NCI-H345 treated with DMSO at 0.1 percent for 48 hours (cell line): ENCODE measurements around the gene ARL5C.

Experiments
- DNase-seq: peaks from one replicate; lab custom pipeline; 2025; ENCODE audit not compliant: unreplicated experiment; lab: John Stamatoyannopoulos, UW

ARL5C gene, protein sequence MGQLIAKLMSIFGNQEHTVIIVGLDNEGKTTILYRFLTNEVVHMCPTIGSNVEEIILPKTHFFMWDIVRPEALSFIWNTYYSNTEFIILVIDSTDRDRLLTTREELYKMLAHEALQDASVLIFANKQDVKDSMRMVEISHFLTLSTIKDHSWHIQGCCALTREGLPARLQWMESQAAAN

DNA sequence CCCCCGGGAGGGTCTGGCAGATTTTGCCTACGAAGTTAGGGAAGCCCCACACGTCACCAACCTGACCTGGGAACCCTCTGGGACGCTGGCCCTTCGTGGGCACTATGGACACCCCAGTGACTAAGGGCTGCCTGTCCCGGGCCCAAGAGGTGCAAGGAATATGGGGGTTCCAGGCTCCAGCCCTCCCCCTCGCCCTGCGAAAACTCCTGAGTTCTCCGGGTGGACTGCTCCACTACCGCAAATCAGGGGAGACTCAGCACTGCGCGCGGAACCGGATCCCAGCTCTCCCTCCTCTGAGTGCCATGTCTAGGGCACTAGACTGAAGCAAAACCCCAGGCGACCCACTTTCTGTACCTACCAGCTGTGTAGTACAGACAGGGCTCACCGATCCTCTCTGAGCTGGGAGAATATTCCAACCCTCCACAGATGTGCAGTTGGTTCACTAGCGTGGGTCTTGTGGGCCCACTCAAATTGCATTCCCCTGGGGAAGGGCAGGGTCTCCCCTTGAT lies at the start of gene ARL5C:
TSS of gene ARL5C (minus strand) at position 321 of the 509 bp plus-strand sequence. CDS start 401 bp downstream, outside the sequence.
- DNase-seq, result no peak

DNA sequence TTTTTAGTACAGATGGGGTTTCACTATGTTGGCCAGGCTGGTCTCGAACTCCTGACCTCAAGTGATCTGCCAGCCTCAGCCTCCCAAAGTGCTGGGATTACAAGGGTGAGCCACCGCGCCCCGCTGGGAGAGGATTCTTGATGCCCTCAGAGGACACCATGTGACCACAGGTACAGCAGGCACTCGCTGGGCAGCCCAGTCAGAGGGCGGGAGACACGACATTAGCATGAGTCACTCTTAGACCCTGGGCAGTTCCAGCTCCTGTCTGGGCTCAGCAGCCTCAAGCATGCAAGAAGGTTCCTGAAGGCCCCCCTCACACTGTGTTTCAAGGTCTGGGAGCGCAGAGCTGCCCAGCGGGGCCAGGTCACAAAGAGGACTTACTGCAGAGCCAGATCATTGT lies 47.9 kb upstream of the ARL5C start:
- no peak for DNase-seq

DNA sequence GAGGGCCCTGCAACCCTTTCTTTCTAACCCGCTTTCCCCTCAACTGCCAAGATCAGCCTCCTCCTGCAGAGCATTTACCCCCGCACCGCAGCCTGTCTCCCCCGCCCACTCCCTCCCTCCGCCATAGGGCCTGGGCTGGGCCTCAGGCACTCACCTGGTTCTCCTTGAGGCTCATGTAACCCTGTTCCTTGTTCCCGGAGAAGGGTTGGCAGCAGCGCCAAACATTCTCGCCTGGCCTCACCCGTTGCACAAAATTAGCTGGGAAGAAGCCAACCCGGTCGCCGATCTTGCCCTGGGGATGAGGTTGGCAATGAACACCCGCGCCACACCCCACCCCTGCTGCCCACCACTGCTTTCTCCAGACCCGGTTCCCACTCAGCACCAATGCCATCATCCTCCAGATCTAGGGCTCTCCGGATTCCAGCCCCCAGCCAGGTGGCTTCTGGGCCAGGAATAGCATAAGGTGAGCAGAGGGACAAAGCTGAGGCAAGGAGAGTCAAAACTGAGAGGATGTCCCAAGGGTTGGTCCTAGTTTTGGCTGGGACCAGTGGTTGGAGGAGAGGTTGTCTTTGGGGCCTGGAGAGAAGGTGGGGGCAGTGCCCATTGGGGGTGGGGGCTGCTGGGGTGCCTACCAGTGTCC lies 47.0 kb upstream of the ARL5C start:
- DNase-seq, result no peak

DNA sequence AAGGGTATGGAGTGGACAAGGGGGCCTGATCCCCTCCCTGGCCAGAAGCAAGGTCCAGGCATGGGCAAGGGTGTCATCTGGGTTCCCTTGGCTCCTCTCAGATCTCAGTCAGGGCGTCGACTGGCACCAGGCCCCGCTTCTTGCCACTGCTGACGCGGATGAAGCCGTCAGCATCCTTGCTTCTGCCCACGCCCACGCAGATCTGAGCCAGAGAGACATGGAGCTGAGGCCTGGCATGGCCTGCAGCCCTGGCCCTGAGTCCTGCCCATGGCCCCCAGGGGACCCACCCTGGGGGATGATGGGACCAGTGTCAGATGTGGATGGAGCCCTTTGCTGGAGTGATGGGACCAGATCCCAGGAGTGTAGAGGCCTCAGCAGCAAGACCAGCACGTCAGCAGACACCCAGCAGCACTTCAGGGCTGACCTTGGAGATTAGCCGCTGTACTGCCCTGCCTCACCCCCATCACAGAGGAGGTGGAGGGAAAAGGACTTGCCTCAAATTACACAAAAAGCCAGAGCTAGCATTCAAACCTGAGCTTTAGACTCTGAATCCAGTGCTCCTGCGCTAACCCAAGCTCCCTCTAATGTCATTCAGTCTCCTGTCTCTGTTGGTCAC lies 46.3 kb upstream of the ARL5C start:
- no peak for DNase-seq

- no peak for DNase-seq
These were observed 44.1 kb upstream of the ARL5C start for GRCh38 chr17:39210093-39210434.

DNA sequence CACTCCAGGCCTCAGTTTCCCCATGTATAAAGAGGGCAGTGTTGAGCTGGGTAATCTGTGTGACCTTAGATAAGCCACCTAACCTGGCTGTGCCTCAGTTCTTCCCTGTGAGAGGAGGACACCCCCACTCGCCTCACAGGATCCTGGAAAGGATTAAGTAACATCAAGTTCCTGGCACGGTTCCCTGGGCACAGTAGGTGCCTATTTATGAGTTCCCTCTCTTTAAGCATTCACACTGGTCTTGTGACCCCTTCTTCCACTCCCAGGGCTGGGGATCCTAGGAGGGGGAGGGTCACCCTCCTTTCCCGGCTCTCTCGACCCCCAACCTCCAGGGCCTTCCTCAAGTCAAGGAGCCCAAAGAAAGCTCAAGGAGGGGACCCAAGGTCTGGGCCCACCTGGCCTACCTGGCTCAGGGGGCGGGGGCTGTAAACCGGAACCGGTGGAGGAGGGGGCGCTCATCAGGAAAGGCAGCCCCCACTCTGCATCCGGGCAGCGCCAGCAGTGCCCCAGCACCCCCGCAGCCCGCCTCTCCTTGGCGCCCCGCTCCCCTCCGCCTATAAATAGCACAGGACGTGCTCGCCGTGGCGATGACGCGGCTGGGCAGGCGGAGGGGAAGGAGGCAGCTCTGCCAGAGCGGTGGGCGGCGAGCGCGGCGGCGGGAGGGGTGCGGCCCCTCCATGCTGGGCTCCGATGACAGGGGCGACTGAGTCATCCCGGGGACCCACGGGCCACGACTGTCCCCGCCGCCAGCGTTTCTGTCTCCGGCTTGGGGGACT lies 43.5 kb upstream of the ARL5C start:
- peak; percentile 49 for DNase-seq

DNA sequence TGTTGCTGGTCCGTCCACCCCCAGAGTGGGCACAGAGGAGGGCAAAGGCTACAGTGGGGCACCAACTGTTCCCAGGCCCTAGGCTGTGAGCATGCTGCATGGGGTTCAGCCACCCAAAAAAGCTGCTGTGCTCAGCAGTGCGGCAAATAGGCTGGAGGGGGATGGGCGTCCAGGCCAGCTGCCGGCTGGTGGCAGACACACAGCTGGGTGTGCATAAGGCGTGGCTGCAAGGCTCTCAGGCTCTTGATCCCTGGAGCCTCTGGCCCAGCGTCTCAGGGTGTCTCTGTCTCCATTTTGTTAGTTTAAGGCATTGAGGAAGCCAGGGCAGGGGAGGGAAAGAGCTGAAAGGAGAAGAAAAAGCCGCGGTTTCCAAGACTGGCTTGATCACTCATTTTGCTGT lies 42.9 kb upstream of the ARL5C start:
- DNase-seq, result no peak

DNA sequence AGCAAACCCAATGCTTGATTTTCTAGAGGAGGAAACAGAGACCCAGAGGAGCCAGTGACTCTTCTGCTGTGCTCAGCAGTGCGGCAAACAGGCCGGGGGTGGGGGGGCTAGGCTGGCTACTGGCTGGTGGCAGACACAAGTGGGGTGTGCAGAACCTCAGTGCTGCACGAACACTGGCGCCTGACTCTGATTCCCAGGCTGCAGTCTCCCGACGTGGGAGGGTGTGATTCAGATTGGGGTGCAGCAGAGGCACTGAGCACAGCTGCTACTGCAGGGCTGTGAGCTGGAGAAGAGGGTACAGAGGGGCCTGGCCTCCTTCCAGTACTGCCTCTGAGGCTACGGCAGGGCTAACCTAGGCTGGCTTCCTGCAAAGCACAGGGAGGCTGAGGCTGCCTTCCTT lies 42.2 kb upstream of the ARL5C start:
- no peak for DNase-seq

DNA sequence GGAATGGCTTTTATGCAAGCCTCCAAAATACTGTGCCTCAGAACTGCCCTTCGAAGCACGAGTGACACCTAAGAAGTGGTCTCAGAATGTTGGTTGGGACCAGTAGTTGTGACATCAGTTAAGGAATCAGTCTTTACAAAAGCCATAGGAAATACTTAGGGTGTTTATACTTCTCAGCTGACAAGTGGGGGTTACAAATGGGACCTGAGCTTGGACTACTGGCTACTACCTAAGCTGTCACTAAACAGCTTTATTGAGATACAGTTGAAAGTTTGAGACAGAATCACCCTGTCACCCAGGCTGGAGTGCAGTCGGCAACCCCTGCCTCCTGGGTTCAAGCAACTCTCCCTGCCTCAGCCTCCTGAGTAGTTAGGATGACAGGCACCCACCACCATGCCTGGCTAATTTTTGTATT lies 39.2 kb upstream of the ARL5C start:
- no peak for DNase-seq

- DNase-seq, result no peak
These were observed 38.3 kb upstream of the ARL5C start for GRCh38 chr17:39204245-39204644.

- no peak for DNase-seq
These were observed 35.1 kb upstream of the ARL5C start for GRCh38 chr17:39200957-39201510.

DNA sequence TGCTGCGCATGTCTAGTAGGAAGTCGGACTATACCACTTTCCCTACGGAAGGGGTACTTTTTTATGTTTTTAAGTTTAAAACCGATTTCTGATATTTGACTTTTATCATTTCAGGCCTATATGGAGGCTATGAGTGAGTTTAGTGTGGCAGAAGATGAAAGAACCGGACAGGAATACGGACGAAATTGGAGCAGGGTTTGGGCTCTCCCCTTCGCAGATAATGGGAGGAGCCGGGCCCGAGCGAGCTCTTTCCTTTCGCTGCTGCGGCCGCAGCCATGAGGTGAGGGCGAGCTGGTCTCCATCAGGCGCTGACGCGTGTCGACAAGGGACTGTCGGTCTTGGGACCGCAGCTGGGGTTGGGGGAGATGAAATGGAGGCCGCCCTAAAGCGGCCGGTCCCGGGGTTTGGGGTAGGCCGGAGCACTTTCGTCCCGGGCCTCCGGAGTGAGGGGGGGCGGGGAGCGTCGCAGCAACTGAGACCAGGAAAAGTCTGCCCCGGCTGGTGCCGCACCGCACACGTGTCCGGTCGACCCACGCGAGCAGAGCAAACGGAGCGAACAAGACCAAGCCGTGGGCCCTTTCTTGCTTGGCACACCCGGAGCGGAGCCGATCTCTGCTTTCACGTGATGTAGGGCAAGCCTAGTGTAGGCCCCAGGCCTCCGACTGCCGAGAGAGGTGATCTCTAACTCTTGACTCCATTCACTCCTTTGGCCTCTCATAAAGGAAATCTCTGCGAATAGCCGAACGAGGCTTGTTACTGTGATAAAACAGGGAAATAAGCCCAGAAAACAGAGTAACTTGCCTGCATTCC lies 34.3 kb upstream of the ARL5C start, which contains the start of gene RPL19:
TSS of gene RPL19 (plus strand) at position 214 of the 810 bp plus-strand sequence. CDS start at position 276, 62 bp downstream.
- no peak for DNase-seq

DNA sequence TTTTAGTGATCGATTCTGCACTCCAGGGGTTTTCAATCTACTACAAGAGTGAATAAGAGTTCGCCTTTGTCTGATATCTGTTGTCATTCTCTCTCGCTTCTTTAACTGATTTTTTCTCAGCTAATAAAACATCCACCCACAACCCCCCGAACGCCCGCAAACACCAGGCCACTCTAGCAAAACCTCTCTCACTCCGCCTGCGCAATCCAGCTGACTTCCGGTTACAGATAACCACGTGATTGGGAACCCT lies 33.8 kb upstream of the ARL5C start:
- peak; percentile 91 for DNase-seq

- no peak for DNase-seq
These were observed 32.2 kb upstream of the ARL5C start for GRCh38 chr17:39198186-39198566.

GRCh38 chr17:39197380-39198185 lies 31.6 kb upstream of the ARL5C start, which contains the start of gene CACNB1:
Gene CACNB1, minus strand, starts transcription at chr17:39197669. Its CDS starts 174 bp downstream, at chr17:39197495.
- DNase-seq, result peak; percentile 48

DNA sequence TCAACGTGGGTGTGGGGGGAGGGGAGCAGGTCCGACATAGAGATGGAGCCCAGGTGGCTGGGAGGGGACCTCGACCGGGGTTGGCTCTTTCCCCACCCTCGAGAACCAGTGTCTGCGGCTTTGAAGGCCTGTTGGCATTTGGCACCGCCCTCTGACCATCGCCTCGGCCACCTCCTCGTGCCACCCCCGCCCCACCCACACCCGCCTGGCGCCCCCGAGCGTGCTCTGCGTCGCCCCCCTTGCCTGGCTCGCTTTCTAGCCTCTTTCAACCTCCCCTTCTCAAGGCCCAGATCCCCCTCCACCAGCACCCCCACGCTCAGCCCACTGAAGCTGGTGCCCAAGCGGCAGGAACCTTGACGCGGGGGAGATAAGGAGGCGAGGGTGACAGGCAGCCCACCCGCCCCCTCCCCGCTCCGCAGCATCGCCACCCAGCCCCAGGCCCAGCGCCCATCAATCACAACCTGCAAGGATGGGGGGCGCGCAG lies 30.9 kb upstream of the ARL5C start:
- no peak for DNase-seq

DNA sequence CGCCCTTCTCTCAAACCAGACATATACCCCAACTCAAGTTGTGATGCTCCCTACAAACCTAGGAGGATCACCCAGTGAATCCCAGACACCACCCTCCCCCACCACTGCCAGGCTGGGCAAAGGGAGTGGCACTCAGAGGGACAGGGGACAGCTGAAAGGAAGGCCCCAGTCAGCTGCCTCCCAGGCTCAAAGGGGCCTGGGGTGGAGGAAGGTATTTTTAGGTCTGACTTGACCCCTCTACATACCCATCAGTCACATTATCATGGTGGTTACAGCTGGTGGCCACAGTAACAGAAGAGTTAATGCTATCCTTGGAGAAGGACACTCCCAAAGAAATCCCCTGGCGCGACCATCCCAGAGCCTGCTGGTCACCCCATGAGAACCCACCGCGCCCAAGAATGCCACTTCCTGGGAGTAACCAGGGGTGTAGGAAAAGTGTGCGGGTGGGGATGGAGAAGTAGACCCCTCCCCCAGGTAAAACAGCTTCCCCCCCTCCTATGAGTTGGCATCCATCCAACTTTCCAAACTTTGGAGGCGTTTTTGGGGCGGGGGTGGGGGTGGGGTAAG lies 30.4 kb upstream of the ARL5C start:
- no peak for DNase-seq

DNA sequence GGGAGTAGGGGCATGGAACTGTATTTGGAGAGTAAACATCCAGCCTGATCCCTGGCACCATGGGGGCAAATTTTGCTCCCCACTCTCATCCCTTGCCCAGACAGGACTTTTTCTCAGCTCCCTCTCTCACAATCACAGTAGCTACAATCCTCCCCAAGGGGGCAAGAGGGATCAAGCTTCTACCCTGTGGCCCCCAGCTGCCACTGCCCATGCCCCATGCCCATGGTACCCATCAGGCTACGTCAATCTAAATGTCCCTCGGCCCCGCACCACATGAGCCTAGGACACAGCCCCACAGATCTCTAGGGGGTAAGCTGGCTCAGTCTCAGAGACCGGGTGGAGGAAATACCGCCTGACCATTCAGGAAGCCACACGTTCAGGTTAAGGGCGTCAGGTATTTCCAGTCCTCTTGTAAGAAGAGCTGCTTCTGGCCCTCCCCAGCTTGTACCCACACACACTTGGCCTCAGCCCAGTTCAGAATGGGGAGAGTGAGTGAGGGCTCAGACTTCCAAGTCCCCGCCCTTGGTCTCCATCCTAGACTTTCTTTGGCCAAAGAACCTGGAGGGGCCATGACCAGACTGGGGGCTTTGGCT lies 29.7 kb upstream of the ARL5C start:
- no peak for DNase-seq

DNA sequence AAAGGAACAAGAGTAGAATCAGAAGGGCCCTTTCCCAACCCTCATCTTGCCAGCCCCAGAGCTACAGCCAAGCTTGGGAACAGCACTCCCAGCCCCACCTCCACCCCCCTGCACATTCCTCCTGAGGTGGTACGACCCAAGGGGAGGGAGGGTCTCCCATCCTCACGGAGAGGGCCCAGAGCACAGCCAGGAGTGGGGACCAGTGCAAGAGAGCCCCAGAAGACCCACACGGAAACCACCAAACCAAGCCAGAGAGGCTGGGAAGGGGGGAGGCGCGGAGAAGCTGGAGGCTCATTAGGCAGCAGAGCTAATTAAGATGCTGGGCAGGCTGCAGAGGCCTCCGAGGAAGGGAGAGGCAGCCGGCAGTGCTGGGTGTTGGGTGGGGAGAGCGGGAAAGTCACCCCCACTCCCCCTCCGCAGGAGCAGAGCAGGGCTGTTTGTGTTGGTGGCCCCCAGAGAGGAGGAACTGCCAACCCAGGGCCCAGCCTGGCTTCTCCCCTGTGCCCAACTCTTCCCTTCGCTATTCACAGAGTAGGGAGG lies 29.1 kb upstream of the ARL5C start:
- no peak for DNase-seq
